T-helper 17 cell (primary cell): ENCODE measurements around the gene KIF1B. TPM values are rescaled to one million over a fixed set of nuclear protein-coding genes. Genes with fewer than 3 reads are reported as not detected.
"Not testable (repeated sequence)": the region's sequence is repeated elsewhere in the genome, so short reads cannot be mapped to it uniquely, and the experiment has no call there.

Experiments
- ATAC-seq: fragments of 150-1000 bp; cut with Tn5 transposase; 2 replicates; pipeline ENCODE4 v1.10.0; 2021; ENCODE audit warnings: mild to moderate bottlenecking, moderate library complexity
- DNase-seq, 3 donors: peaks; one replicate each; pipeline versions ENCODE4 v3.0.0 to v3.0.0-alpha.2; 2020 to 2021
- H3K9me3 ChIP-seq: one replicate; pipeline ENCODE4 v1.7.0; 2013; ENCODE audit warnings: low read length, mild to moderate bottlenecking; ENCODE audit not compliant: control insufficient read depth, poor library complexity, severe bottlenecking
- H3K27ac Mint-ChIP-seq: one replicate; pipeline ENCODE4 v1.8.0; 2022; ENCODE audit warnings: mild to moderate bottlenecking, moderate library complexity, mixed read lengths
- H3K27me3 Mint-ChIP-seq: one replicate; pipeline ENCODE4 v1.8.0; 2022; ENCODE audit warnings: mixed read lengths
- H3K36me3 Mint-ChIP-seq: one replicate; pipeline ENCODE4 v1.8.0; 2022; ENCODE audit warnings: low read depth, mixed read lengths
- H3K4me1 Mint-ChIP-seq: one replicate; pipeline ENCODE4 v1.8.0; 2022; ENCODE audit warnings: mild to moderate bottlenecking, mixed read lengths
- H3K4me3 Mint-ChIP-seq: one replicate; pipeline ENCODE4 v1.8.0; 2022; ENCODE audit warnings: mild to moderate bottlenecking, moderate library complexity, mixed read lengths
- total RNA-seq, 4 donors: library from RNA in 2 of 4; stranded (reverse) in 2 of 4; gene quantifications; one replicate each; pipeline ENCODE4 v1.2.3 and lab custom pipeline; 2022 to 2026

KIF1B gene
- total RNA-seq, 2 donors from 2014 or later: 10.9 to 13.3 TPM

DNA sequence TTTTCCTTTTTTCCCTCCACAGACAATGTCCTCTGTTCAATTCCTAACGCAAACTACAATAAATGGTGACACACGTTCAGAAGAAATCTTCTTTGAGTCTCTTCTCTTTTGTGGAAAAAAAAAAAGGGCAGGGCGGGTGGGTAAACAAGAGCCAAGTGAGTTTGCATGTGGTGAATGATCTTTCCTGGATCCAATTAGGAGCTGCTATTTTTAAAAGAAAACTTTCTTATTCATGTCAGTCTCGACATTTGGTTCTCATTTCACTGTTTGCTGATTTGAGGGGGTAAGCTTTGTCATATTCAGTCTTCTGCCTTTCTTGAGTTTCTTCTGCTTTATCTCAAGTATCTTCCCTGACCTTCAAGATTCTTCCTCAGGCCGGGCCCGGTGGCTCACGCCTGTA lies 29.2 kb upstream of the KIF1B start:
- H3K27ac Mint-ChIP-seq: no peak overlapping the region
- H3K4me1 Mint-ChIP-seq: no peaks in the 10 kb centered on the region
- no peaks in the 10 kb centered on the region for H3K9me3 ChIP-seq
- DNase-seq (no peak), ATAC-seq (no peak)
- no peaks in the 10 kb centered on the region for H3K36me3 Mint-ChIP-seq
- no peaks in the 10 kb centered on the region for H3K27me3 Mint-ChIP-seq
- no peak overlapping the region for H3K4me3 Mint-ChIP-seq

DNA sequence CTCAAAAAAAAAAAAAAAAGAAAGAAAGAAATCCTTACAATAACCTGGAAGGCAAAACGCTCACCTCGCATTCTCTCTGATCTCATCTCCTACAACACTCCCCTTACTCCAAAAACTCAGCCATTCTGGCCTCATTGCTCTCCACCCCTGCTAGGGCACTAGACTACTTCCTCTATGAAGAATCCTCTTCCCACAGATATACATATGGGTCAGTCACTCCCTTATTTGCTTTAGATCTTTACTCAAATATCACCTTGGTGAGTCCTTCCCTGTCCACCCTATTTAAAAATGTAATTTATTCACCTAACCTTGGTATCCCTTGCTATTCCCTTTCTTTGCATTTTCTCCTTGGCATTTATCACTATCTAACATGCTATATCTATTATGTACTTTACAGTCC lies 24.6 kb upstream of the KIF1B start:
- no peak for ATAC-seq
- DNase-seq: no peak
- no peaks in the 10 kb centered on the region for H3K9me3 ChIP-seq
- H3K27me3 Mint-ChIP-seq: no peaks in the 10 kb centered on the region
- no peaks in the 10 kb centered on the region for H3K36me3 Mint-ChIP-seq
- H3K27ac Mint-ChIP-seq: no peak overlapping the region
- no peaks in the 10 kb centered on the region for H3K4me1 Mint-ChIP-seq
- H3K4me3 Mint-ChIP-seq: no peak overlapping the region

DNA sequence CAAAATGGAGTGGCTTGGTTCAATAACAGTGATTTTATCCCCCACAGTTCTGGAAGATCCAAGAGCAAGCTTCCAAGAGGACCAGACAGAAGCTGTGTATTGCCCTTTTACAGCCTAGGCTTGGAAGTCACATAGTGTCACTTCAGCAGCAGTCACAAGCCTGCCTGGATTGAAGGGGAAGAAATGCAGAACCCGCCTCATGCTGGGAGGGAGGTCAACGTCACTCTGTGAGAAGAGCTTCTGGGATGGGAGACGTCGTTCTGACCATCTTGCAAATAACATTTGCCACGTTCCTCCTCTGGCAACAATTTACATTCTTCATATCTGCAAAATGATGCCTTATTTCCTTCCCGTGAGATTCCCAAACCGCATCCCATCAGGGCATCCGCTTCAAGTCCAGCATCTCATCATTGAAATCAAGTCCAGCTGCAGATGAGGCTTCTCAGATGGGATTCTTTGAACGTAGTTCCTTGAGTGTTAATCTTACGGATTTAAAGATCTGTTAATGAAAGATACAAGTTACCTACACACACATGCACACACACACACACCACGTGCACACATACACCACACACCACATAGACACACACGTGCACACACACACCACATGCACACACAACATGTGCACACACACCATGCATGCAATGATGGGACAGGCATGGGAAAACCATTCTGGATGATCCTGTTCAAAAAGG lies 23.9 kb upstream of the KIF1B start:
- ATAC-seq: no peak

DNA sequence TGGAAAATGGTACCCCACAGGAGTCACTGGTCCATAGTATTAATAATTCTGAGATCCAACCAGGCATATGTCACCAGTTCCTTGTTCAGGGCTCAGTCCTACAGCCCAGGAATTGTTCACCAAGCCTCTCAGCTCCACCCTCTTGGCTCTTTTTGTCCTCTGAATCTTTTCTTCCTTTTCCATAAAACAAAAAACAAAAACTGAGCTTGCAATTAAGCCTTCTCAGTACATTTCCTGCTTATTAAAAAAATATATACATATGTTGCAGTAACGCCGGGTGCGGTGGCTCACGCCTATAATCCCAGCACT lies 23.4 kb upstream of the KIF1B start:
- H3K9me3 ChIP-seq: no peaks in the 10 kb centered on the region
- Mint-ChIP-seq H3K4me3 (peak overlapping the region; percentile 21), H3K27ac (no peak overlapping the region), H3K4me1 (no peaks in the 10 kb centered on the region), H3K36me3 (no peaks in the 10 kb centered on the region), H3K27me3 (no peaks in the 10 kb centered on the region)
- no peak for DNase-seq
- ATAC-seq: no peak

More for the DNA sequence above, 23.9 kb upstream of the KIF1B start:
- Mint-ChIP-seq H3K4me1 (no peaks in the 10 kb centered on the region), H3K36me3 (no peaks in the 10 kb centered on the region), H3K4me3 (no peak overlapping the region), H3K27ac (no peak overlapping the region), H3K27me3 (no peaks in the 10 kb centered on the region)
- no peaks in the 10 kb centered on the region for H3K9me3 ChIP-seq
- no peak for DNase-seq

DNA sequence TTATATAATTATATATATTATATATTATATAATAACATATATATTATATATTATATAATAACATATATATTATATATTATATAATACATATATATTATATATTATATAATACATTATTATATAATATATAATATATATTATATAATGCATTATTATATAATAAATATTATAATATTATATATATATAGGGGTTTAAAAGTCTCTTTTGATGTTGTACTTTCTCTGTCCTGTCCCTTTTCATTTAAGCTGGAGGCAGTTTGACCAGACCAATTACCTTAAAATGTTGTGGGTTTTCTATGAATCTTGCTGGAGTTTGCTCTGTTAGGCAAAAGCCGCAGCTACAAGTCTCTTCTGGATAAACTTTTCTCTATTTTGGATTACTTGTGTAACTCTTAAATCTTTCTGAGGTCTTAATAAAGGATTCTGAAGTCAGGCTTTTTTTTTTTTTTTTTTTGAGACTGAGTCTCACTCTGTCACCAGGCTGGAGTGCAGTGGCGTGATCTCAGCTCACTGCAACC lies 22.2 kb upstream of the KIF1B start:
- no peak overlapping the region for H3K4me3 Mint-ChIP-seq
- no peaks in the 10 kb centered on the region for H3K4me1 Mint-ChIP-seq
- ATAC-seq (no peak), DNase-seq (no peak)
- H3K36me3 Mint-ChIP-seq: no peaks in the 10 kb centered on the region
- H3K9me3 ChIP-seq: no peaks in the 10 kb centered on the region
- H3K27ac Mint-ChIP-seq: no peak overlapping the region
- H3K27me3 Mint-ChIP-seq: no peaks in the 10 kb centered on the region

DNA sequence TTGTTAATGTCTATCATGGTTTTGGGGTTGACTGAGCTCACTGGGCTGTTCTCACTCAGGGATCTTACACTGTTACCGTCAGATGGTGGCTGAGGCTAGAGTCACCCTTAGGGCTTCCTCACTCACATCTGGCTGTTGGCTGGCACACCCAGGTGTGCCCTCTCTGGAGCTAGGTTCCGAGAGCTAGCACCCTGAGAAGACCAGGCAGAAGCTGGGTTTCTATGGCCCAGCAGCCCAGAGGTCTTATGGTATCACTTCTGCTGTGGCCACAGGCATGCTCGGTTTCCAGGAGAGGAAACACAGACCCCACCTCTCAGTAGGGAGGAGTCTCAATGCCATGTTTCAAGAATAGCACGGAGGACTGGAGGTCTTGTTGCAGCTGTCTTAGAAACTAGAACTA lies 20.7 kb upstream of the KIF1B start:
- ATAC-seq: no peak
- Mint-ChIP-seq H3K36me3 (no peaks in the 10 kb centered on the region), H3K27ac (no peak overlapping the region)

DNA sequence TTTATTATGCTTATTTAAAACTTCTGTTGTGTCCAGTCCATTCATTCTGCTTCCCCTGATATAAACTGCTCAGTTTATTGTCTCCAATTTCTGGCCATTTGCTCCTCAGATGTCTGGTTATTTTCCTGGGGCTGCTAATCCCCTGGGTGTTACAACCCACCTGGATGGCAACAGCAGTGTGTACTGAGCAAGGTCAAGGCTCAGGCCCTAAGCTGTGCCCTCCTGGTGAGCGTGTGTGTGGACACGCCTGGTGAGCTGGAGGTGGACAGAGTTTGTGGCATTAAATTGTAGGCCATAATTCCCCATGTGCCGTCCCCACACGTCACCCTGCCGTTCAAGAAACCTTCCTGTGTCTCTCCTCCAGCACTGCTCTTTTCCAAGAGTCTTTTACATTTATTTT lies 18.1 kb upstream of the KIF1B start:
- H3K9me3 ChIP-seq: no peaks in the 10 kb centered on the region
- ATAC-seq: no peak
- Mint-ChIP-seq H3K4me1 (peaks cover 2% of the 10 kb centered on the region), H3K27ac (no peak overlapping the region), H3K4me3 (no peak overlapping the region), H3K27me3 (peaks cover 11% of the 10 kb centered on the region), H3K36me3 (no peaks in the 10 kb centered on the region)
- no peak for DNase-seq

More for the DNA sequence above, 20.7 kb upstream of the KIF1B start:
- H3K4me1 Mint-ChIP-seq: peaks cover 2% of the 10 kb centered on the region
- no peak overlapping the region for H3K4me3 Mint-ChIP-seq
- H3K9me3 ChIP-seq: no peaks in the 10 kb centered on the region
- H3K27me3 Mint-ChIP-seq: peaks cover 11% of the 10 kb centered on the region
- DNase-seq: no peak

DNA sequence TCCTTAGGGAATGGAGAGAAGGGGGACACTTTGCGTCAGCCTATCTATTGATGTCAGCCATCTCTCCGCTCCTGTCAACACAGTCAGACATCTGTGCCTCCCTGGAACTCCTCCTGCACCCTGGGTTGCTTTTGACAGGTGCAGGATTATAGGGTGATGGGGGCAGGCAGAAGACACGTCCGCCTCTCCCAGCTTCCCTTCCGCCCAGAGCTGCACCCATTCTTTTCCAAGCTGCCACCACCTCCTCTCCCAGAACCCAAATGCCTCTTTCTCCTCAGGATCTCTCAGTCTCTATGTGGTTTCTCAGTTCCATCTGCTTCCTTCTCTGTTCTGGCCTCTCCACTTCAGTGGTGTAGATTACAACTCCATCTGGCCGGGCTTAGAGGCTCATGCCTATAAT lies 17.1 kb upstream of the KIF1B start:
- no peak for ATAC-seq
- no peak overlapping the region for H3K4me3 Mint-ChIP-seq
- no peak for DNase-seq
- H3K9me3 ChIP-seq: no peaks in the 10 kb centered on the region
- peaks cover 2% of the 10 kb centered on the region for H3K4me1 Mint-ChIP-seq
- H3K27ac Mint-ChIP-seq: no peak overlapping the region
- H3K36me3 Mint-ChIP-seq: no peaks in the 10 kb centered on the region
- peaks cover 11% of the 10 kb centered on the region for H3K27me3 Mint-ChIP-seq

DNA sequence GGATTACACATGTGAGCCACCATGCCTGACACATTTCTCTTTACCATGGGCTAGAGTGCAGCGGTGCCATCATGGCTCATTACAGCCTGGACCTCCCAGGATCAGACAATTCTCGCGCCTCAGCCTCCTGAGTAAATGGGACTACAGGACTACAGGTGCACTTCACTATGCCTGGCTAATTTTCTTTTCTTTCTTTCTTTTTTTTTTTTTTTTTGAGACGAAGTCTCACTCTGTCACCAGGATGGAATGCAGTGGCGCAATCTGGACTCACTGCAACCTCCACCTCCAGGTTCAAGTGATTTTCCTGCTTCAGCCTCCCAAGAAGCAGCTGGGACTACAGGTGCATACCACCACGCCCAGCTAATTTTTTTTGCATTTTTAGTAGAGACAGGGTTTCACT lies 14.8 kb upstream of the KIF1B start:
- Mint-ChIP-seq H3K27me3 (peaks cover 11% of the 10 kb centered on the region), H3K27ac (no peak overlapping the region), H3K4me3 (no peak overlapping the region), H3K4me1 (peaks cover 2% of the 10 kb centered on the region), H3K36me3 (no peaks in the 10 kb centered on the region)
- ATAC-seq (no peak), DNase-seq (no peak)
- H3K9me3 ChIP-seq: no peaks in the 10 kb centered on the region

DNA sequence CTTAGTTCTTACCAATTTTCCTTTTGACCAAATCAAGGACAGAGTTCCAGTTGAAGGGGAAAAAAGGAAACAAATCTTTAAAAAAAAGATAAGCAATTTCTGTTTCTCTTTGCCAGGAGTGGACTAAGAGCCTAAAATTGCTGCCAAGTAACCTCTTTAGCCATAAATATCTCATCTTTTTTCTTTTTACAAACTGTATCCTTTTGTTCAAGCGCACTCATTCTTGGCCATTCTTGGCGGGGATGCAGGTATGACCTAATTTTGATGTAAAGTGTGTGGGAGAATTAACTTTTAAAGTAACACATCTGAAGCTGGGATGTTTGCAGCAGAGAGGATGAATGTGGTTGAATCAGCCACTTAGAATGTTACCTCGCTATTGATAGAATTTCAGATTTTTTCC lies 13.4 kb upstream of the KIF1B start:
- H3K9me3 ChIP-seq: no peaks in the 10 kb centered on the region
- Mint-ChIP-seq H3K4me1 (peaks cover 2% of the 10 kb centered on the region), H3K4me3 (no peak overlapping the region), H3K36me3 (no peaks in the 10 kb centered on the region), H3K27ac (no peak overlapping the region), H3K27me3 (peaks cover 17% of the 10 kb centered on the region)
- DNase-seq: no peak
- ATAC-seq: no peak

DNA sequence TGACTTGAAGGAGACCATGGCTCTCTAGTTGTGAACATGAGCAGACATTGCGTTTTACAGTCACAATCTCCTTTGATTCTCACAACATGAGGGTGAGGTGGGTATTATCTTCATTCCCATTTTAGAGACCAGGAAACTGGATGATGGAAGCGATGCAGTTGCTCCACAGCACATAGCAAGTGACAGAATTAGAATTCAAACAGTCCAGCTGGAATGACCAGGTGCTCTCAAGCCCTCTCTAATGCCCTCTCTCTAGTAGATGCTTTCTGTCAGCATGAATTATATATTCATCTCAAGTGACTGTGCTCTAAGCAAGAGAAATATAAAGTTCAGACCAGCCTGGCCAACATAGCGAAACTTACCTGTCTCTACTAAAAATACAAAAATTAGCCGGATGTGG lies 9.8 kb upstream of the KIF1B start:
- no peaks in the 10 kb centered on the region for H3K4me1 Mint-ChIP-seq
- H3K36me3 Mint-ChIP-seq: no peaks in the 10 kb centered on the region
- H3K27ac Mint-ChIP-seq: no peak overlapping the region
- H3K4me3 Mint-ChIP-seq: no peak overlapping the region
- no peaks in the 10 kb centered on the region for H3K9me3 ChIP-seq
- H3K27me3 Mint-ChIP-seq: peaks cover 6% of the 10 kb centered on the region
- DNase-seq (no peak), ATAC-seq (no peak)

DNA sequence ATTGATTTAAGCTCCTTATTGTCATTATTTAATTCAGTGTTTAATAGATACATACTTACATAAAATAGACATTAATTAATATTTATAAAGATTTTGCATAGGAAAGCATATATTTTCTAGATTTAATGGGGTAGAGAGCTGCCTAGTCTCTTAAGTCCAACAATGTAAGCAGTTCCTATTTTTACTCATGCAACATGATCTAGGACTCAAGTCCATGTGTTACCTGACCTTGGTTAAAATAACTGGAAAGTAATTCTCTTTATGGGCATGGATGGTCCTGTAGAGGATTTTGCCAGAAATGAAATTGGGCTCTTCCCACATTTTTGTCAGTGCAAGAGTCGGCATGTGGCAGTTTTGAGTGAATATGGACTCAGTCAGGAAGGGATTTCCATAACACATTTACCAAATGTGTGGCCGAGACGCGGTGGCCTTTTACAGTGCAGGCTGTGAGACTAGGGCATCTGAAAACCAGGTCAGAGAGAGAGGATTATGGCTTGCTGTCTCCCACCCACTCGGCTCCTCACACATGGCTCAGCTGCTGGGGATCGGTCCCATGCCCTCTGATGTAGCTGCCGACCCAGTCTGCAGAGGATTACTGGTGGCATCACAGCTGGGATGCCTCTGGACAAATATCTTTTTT lies 6.2 kb upstream of the KIF1B start:
- DNase-seq (no peak), ATAC-seq (no peak)
- Mint-ChIP-seq H3K27me3 (peaks cover 6% of the 10 kb centered on the region), H3K4me3 (no peak overlapping the region), H3K27ac (no peak overlapping the region), H3K4me1 (no peaks in the 10 kb centered on the region), H3K36me3 (no peaks in the 10 kb centered on the region)
- H3K9me3 ChIP-seq: no peaks in the 10 kb centered on the region

DNA sequence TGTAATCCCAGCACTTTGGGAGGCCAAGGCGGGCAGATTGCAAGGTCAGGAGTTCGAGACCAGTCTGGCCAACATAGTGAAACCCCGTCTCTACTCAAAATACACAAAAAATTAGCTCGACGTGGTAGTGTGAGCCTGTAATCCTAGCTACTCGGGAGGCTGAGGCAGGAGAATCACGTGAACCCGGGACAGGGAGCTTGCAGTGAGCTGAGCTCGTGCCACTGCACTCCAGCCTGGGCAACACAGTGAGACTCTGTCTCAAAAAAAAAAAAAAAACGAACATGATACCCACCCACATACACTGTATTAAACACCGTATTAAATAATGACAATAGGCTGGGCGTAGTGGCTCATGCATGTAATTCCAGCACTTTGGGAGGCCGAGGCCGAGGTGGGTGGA lies 5.2 kb upstream of the KIF1B start:
- H3K27me3 Mint-ChIP-seq, H3K9me3 ChIP-seq, DNase-seq, H3K27ac Mint-ChIP-seq, H3K36me3 Mint-ChIP-seq, H3K4me1 Mint-ChIP-seq, H3K4me3 Mint-ChIP-seq, ATAC-seq: not testable (repeated sequence)

DNA sequence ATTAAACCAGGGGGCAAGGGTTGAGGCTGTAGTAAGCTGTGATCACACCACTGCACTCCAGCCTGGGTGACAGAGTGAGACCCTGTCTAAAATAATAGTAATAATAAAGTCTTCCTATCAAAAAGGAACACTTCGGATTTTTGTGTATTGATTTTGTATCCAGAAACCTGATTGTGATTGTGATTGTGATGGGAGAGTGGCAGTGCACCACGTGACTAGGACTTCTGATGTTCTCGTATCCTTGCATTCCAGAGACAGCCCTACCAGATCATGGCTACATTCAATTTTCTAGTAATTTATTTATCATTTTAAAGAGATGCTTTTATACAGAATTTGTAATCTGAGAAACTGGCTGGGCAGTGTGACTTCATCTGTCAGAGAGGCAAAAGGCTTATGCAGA lies 2.6 kb upstream of the KIF1B start:
- Mint-ChIP-seq H3K4me3 (no peak overlapping the region), H3K4me1 (peaks cover 13% of the 10 kb centered on the region), H3K27me3 (no peaks in the 10 kb centered on the region), H3K36me3 (no peaks in the 10 kb centered on the region), H3K27ac (no peak overlapping the region)
- H3K9me3 ChIP-seq: no peaks in the 10 kb centered on the region
- DNase-seq: no peak
- no peak for ATAC-seq
